Endothelial cell of umbilical vein (primary cell): Measurements from ENCODE around the gene TNFAIP8. TPM values are rescaled to one million over a fixed set of nuclear protein-coding genes. Genes with fewer than 3 reads are reported as not detected.

Experiments used
- BruUV-seq: library from RNA; stranded (reverse); fragments of 400-500 nt; replicated peaks from 2 replicates; lab custom pipeline; 2021; lab: Mats Ljungman, UMichigan
- CTCF ChIA-PET: fragments of 300-600, 350-600 bp; sonication (Branson Sonifier 250); formaldehyde crosslinking; loops from one replicate; lab custom pipeline; 2021; ENCODE audit warnings: antibody characterized with exemption, inconsistent platforms; lab: Charles Lee
- POLR2A ChIA-PET: fragments of 300-600, 350-600 bp; sonication (Branson Sonifier 250); formaldehyde crosslinking; loops from one replicate; lab custom pipeline; 2021; ENCODE audit warnings: antibody characterized with exemption, inconsistent platforms; lab: Charles Lee
- DNase-seq: peaks from one replicate; pipeline ENCODE4 v3.0.0-alpha.2; 2011; ENCODE audit warnings: low read depth, low spot score
- FAIRE-seq: peaks from 2 replicates; lab custom pipeline; 2011; peaks lifted over from hg19 to GRCh38; lab: Jason Lieb, UNC
- H2AFZ ChIP-seq: 2 replicates; pipeline ENCODE4 v1.6.0; 2012; ENCODE audit warnings: low read depth, low read length, control low read depth, inconsistent platforms
- H3K27ac ChIP-seq: 2 replicates; pipeline ENCODE4 v1.5.1; 2011; ENCODE audit warnings: low read depth, mild to moderate bottlenecking, control low read depth, low read length, moderate library complexity; ENCODE audit not compliant: insufficient read depth
- H3K27me3 ChIP-seq, 2 experiments: 2 replicates each; pipeline versions ENCODE4 v1.6.0 to v1.6.1; 2011; ENCODE audit warnings: low read length in 2 of 2, mixed read lengths in 1 of 2; ENCODE audit not compliant: control insufficient read depth in 2 of 2, insufficient read depth in 2 of 2
- H3K36me3 ChIP-seq, 2 experiments: 2 replicates in 1 of 2; 3 replicates in 1 of 2; pipeline ENCODE4 v1.5.1; 2011; ENCODE audit warnings: low read length in 2 of 2, mild to moderate bottlenecking in 1 of 2, moderate library complexity in 1 of 2; ENCODE audit not compliant: control insufficient read depth in 2 of 2, insufficient read depth in 2 of 2; ENCODE audit errors: extremely low read depth in 1 of 2
- H3K4me1 ChIP-seq: 3 replicates; pipeline ENCODE4 v1.5.1; 2011; ENCODE audit warnings: mild to moderate bottlenecking, low read length; ENCODE audit not compliant: control insufficient read depth, insufficient read depth; ENCODE audit errors: extremely low read depth
- H3K4me2 ChIP-seq: 2 replicates; pipeline ENCODE4 v1.6.1; 2011; ENCODE audit warnings: low read length, control low read depth, mixed read lengths; ENCODE audit not compliant: insufficient read depth
- H3K4me3 ChIP-seq, 3 experiments: fragments of 200-600 bp in 1 of 3; sonication (generic), shearing (Covaris generic) in 1 of 3; replicated peaks in 1 of 3; 2 replicates each; pipeline ENCODE4 v1.5.1; 2011 to 2016; ENCODE audit warnings: control low read depth in 3 of 3, low read length in 3 of 3, mild to moderate bottlenecking in 2 of 3, inconsistent platforms in 1 of 3, low read depth in 1 of 3, moderate library complexity in 1 of 3; ENCODE audit not compliant: insufficient read depth in 1 of 3
- H3K79me2 ChIP-seq: 2 replicates; pipeline ENCODE4 v1.6.0; 2012; ENCODE audit warnings: low read length, inconsistent platforms; ENCODE audit not compliant: control insufficient read depth, insufficient read depth
- H3K9ac ChIP-seq: replicated peaks from 2 replicates; pipeline ENCODE3; 2011; ENCODE audit warnings: low read length, control low read depth; ENCODE audit not compliant: insufficient read depth; ENCODE audit errors: extremely low read depth
- H3K9me1 ChIP-seq: replicated peaks from 3 replicates; pipeline ENCODE4 v1.6.0; 2011; ENCODE audit warnings: mild to moderate bottlenecking, low read length; ENCODE audit not compliant: control insufficient read depth, insufficient read depth; ENCODE audit errors: extremely low read depth
- H3K9me3 ChIP-seq: replicated peaks from 2 replicates; pipeline ENCODE4 v1.5.1; 2012; ENCODE audit warnings: low read length, inconsistent platforms; ENCODE audit not compliant: control insufficient read depth, insufficient read depth
- H4K20me1 ChIP-seq: replicated peaks from 2 replicates; pipeline ENCODE3; 2011; ENCODE audit warnings: mild to moderate bottlenecking, low read length; ENCODE audit not compliant: control insufficient read depth, insufficient read depth; ENCODE audit errors: extremely low read depth
- EZH2 ChIP-seq: IDR thresholded peaks from 2 replicates; pipeline ENCODE4 v1.6.1; 2012; ENCODE audit warnings: borderline replicate concordance, low read depth, mild to moderate bottlenecking, moderate library complexity, low read length, inconsistent platforms; ENCODE audit not compliant: severe bottlenecking
- FOS ChIP-seq: IDR thresholded peaks from 2 replicates; pipeline ENCODE4 v1.6.1; 2011; ENCODE audit warnings: mild to moderate bottlenecking, low read length, moderate library complexity, borderline replicate concordance; ENCODE audit not compliant: insufficient read depth
- GATA2 ChIP-seq: IDR thresholded peaks from 2 replicates; pipeline ENCODE4 v1.7.0; 2011; ENCODE audit warnings: low read depth, mild to moderate bottlenecking, moderate library complexity, mixed read lengths, low read length; ENCODE audit not compliant: insufficient read length, insufficient read depth
- JUN ChIP-seq: IDR thresholded peaks from 2 replicates; pipeline ENCODE4 v1.6.1; 2011; ENCODE audit warnings: borderline replicate concordance, low read depth; ENCODE audit not compliant: insufficient read length, insufficient read depth
- MYC ChIP-seq: IDR thresholded peaks from one replicate; pipeline ENCODE4 v1.6.1; 2011; ENCODE audit warnings: mild to moderate bottlenecking, low read depth, low read length
- POLR2A ChIP-seq: IDR thresholded peaks from 2 replicates; pipeline ENCODE4 v1.6.1; 2012; ENCODE audit warnings: low read depth, mild to moderate bottlenecking, control low read depth, low read length
- POLR2AphosphoS5 ChIP-seq: IDR thresholded peaks from 2 replicates; pipeline ENCODE4 v1.6.1; 2012; ENCODE audit warnings: low read depth, mild to moderate bottlenecking, control low read depth, low read length, moderate library complexity; ENCODE audit not compliant: insufficient read depth
- dilution Hi-C: fragments of 300-500 bp; cut with MboI; formaldehyde crosslinking; loops from one replicate; pipeline ENCODE4 v1.15.0; 2019; ENCODE audit warnings: low sequenced_read_pairs; ENCODE audit not compliant: extremely low pct_ligation_motif_present
- intact Hi-C: fragments of 100-400 bp; cut with micrococcal nuclease; formaldehyde crosslinking; loops from one replicate; pipeline ENCODE4 v1.10.0; 2022
- polyA plus RNA-seq, 4 experiments: library from polyadenylated mRNA; depleted of rRNA in 3 of 4; stranded (reverse) in 3 of 4; unstranded in 1 of 4; fragments of >200 nt; gene quantifications; 2 replicates each; pipeline versions ENCODE4 v1.2.1 to v1.2.3, GENCODE V29; 2011 to 2012; ENCODE audit warnings: missing spikeins in 1 of 4
- total RNA-seq: library from RNA; stranded (reverse); gene quantifications from 2 replicates; pipeline ENCODE4 v1.2.3, GENCODE V29; 2021
- TF ChIP-seq, protein P1 (sequence below): IDR thresholded peaks from 2 replicates; pipeline ENCODE4 v1.6.1; 2011; ENCODE audit not compliant: insufficient read depth, insufficient read length

TNFAIP8 gene
- total and polyA plus RNA-seq, 2 donors (not counting 3 experiments of a cell fraction or from before 2014, with no cell fraction given): 4.7 to 7.4 TPM

DNA sequence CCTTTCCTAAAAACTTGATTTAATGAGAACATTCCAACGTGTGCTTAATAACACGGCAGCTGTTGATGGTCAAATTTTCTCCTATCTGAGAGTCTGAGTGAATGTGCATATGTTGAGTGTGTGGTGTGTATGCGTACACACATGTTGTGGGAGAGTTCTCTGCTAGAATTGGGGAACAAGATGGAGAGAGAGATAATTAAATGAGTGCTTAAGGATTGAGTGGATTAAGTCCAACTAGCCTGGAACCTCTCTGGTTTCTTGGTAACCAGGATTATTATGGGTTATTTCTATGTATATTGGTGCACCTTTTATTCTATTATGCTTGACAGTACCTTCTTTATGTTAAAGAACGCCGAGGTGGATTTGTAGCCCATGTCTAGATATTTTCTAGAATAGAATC is 36.4 kb upstream of the TNFAIP8 start:
- dilution Hi-C loops (no loop called here), intact Hi-C loops (no loop called here)
- POLR2A ChIA-PET: no interaction called here
- Histone ChIP-seq H3K9ac (no peak overlapping the region), H3K27ac (no peak overlapping the region), H3K79me2 (no peaks in the 10 kb centered on the region), H3K9me1 (no peaks in the 10 kb centered on the region), H3K4me3 (no peak overlapping the region), H3K4me1 (peaks cover 11% of the 10 kb centered on the region), H2AFZ (no peak overlapping the region), H3K4me2 (no peak overlapping the region), H3K9me3 (no peaks in the 10 kb centered on the region), H4K20me1 (no peaks in the 10 kb centered on the region), H3K27me3 (no peaks in the 10 kb centered on the region), H3K36me3 (no peaks in the 10 kb centered on the region)
- TF ChIP-seq GATA2 (no peak), MYC (no peak), POLR2AphosphoS5 (no peak), EZH2 (no peak), JUN (no peak), FOS (no peak)
- TF ChIP-seq, protein P1, sequence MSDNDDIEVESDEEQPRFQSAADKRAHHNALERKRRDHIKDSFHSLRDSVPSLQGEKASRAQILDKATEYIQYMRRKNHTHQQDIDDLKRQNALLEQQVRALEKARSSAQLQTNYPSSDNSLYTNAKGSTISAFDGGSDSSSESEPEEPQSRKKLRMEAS: no peak
- BruUV-seq: no TSS peak
- FAIRE-seq (no peak), DNase-seq (no peak)
- CTCF ChIA-PET: no interaction called here

DNA sequence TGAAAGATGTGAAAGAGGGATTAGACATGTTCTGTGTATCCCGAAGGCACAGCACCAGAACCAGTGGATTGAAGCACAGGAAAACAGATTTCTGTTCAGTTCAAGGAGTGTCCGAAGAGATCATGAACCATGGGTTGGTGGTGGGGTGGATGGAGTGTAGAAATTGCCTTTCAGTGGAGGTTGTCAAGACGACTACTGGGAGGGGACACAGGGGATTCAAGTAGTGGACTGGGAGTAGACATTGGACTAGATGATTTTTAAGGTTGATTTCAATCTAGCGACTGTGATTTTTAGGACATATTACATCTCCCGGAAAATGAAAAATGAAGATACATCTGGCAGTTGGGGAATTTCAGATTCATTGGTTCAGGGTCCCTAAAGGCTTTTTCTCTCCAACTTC is 35.9 kb upstream of the TNFAIP8 start:
- no peak for TF ChIP-seq POLR2A
- TF ChIP-seq, protein P1: no peak
- no peak for TF ChIP-seq GATA2
- no peak for TF ChIP-seq POLR2AphosphoS5
- no peak for TF ChIP-seq MYC
- no peak for TF ChIP-seq FOS
- TF ChIP-seq JUN: no peak
- H3K79me2 ChIP-seq: no peaks in the 10 kb centered on the region
- dilution Hi-C loops: no loop called here
- H3K4me3 ChIP-seq: no peak overlapping the region
- ChIA-PET POLR2A (no interaction called here), CTCF (no interaction called here)
- no TSS peak for BruUV-seq
- no peaks in the 10 kb centered on the region for H3K27me3 ChIP-seq
- no peak overlapping the region for H3K9ac ChIP-seq
- H2AFZ ChIP-seq: no peak overlapping the region
- H3K4me1 ChIP-seq: peaks cover 16% of the 10 kb centered on the region
- no peaks in the 10 kb centered on the region for H3K9me3 ChIP-seq
- no peaks in the 10 kb centered on the region for H4K20me1 ChIP-seq
- H3K4me2 ChIP-seq: no peak overlapping the region
- no peaks in the 10 kb centered on the region for H3K36me3 ChIP-seq
- FAIRE-seq: no peak
- no peak overlapping the region for H3K27ac ChIP-seq
- intact Hi-C loops: no loop called here
- DNase-seq: no peak
- H3K9me1 ChIP-seq: no peaks in the 10 kb centered on the region
